PC-3 (cell line): Measurements from ENCODE around the gene CLASP2. TPM values are rescaled to one million over a fixed set of nuclear protein-coding genes. Genes with fewer than 3 reads are reported as not detected.
A peak's percentile ranks its signal among the peaks of the same experiment; 100 is the strongest.

Experiments
- ATAC-seq: fragments of 200-7000 bp; cut with Tn5 transposase; 2 replicates; pipeline ENCODE4 v1.9.1; 2020; ENCODE audit warnings: mild to moderate bottlenecking, moderate library complexity
- BruUV-seq: library from RNA; stranded (reverse); fragments of 400-500 nt; replicated peaks from 2 replicates; lab custom pipeline; 2021; lab: Mats Ljungman, UMichigan
- CTCF ChIA-PET: fragments of 300-600 bp; sonication (Branson Sonifier 250); formaldehyde crosslinking; loops from one replicate; lab custom pipeline; 2022; ENCODE audit warnings: antibody characterized with exemption; lab: Charles Lee
- POLR2A ChIA-PET: fragments of 300-600 bp; sonication (Branson Sonifier 250); formaldehyde crosslinking; loops from one replicate; lab custom pipeline; 2022; ENCODE audit warnings: antibody characterized with exemption; ENCODE audit not compliant: unreplicated experiment; lab: Charles Lee
- DNase-seq: peaks from one replicate; pipeline ENCODE4 v3.0.0-alpha.2; 2015
- H2AFZ ChIP-seq: fragments of 300-600 bp; sonication (generic); 2 replicates; pipeline ENCODE4 v1.6.0; 2016; ENCODE audit warnings: antibody characterized with exemption, low read length
- H3F3A ChIP-seq: fragments of 300-600 bp; sonication (generic); one replicate; pipeline ENCODE4 v1.6.0; 2017; ENCODE audit warnings: antibody characterized with exemption, low read length, control low read depth, mild to moderate bottlenecking; ENCODE audit not compliant: unreplicated experiment
- H3K27ac ChIP-seq: fragments of 300-600 bp; sonication (generic); 2 replicates; pipeline ENCODE4 v1.5.1; 2016; ENCODE audit warnings: mild to moderate bottlenecking, low read length
- H3K27me3 ChIP-seq: fragments of 300-600 bp; sonication (generic); 2 replicates; pipeline ENCODE4 v1.6.1; 2016; ENCODE audit warnings: low read length, mixed read lengths
- H3K36me3 ChIP-seq: fragments of 300-600 bp; sonication (generic); 2 replicates; pipeline ENCODE4 v1.6.1; 2016; ENCODE audit warnings: low read depth, mixed run types, low read length, mixed read lengths
- H3K4me1 ChIP-seq: fragments of 300-600 bp; sonication (generic); 2 replicates; pipeline ENCODE4 v1.5.1; 2016; ENCODE audit warnings: low read length; ENCODE audit not compliant: insufficient read depth
- H3K4me2 ChIP-seq: fragments of 300-600 bp; sonication (generic); 2 replicates; pipeline ENCODE4 v1.6.0; 2016; ENCODE audit warnings: low read length
- H3K4me3 ChIP-seq: fragments of 300-600 bp; sonication (generic); 2 replicates; pipeline ENCODE4 v1.5.1; 2016; ENCODE audit warnings: mild to moderate bottlenecking, low read length, mixed read lengths
- H3K79me2 ChIP-seq: fragments of 300-600 bp; sonication (generic); 2 replicates; pipeline ENCODE4 v1.6.1; 2017; ENCODE audit warnings: low read length, mixed read lengths
- H3K9ac ChIP-seq: fragments of 300-600 bp; sonication (generic); 2 replicates; pipeline ENCODE4 v1.6.0; 2016; ENCODE audit warnings: mild to moderate bottlenecking, low read length
- H3K9me2 ChIP-seq: fragments of 300-600 bp; sonication (generic); replicated peaks from 2 replicates; pipeline ENCODE4 v1.6.1; 2016; ENCODE audit warnings: mixed run types, low read length, mixed read lengths
- H3K9me3 ChIP-seq: fragments of 300-600 bp; sonication (generic); 2 replicates; pipeline ENCODE4 v1.6.1; 2016; ENCODE audit warnings: low read length, mixed read lengths
- H4K20me1 ChIP-seq: fragments of 300-600 bp; sonication (generic); 2 replicates; pipeline ENCODE4 v1.6.1; 2016; ENCODE audit warnings: low read length, mixed read lengths
- EZH2 ChIP-seq: fragments of 300-600 bp; sonication (generic); IDR thresholded peaks from one replicate; pipeline ENCODE4 v1.6.1; 2017; ENCODE audit warnings: antibody characterized with exemption, mild to moderate bottlenecking, low read length; ENCODE audit not compliant: unreplicated experiment
- EZH2phosphoT487 ChIP-seq: fragments of 300-600 bp; sonication (generic); IDR thresholded peaks from 2 replicates; pipeline ENCODE4 v1.6.1; 2018; ENCODE audit warnings: mild to moderate bottlenecking, antibody characterized with exemption, low read length, borderline replicate concordance
- intact Hi-C: fragments of 100-400 bp; cut with micrococcal nuclease; formaldehyde crosslinking; loops from 2 replicates; pipeline ENCODE4 v1.9.0; 2023
- total RNA-seq: library from RNA; depleted of rRNA; stranded (reverse); fragments of >200 nt; gene quantifications from 2 replicates; pipeline ENCODE4 v1.2.3, GENCODE V29; 2014
- TF ChIP-seq, protein P1 (sequence below): fragments of 300-600 bp; sonication (generic); conservative IDR thresholded peaks from 2 replicates; pipeline ENCODE4 v1.5.1; 2017; ENCODE audit warnings: antibody characterized with exemption, low read depth, mild to moderate bottlenecking, low read length

The CLASP2 gene
- total RNA-seq, 1 experiment from 2014 or later = 84.8 TPM

DNA sequence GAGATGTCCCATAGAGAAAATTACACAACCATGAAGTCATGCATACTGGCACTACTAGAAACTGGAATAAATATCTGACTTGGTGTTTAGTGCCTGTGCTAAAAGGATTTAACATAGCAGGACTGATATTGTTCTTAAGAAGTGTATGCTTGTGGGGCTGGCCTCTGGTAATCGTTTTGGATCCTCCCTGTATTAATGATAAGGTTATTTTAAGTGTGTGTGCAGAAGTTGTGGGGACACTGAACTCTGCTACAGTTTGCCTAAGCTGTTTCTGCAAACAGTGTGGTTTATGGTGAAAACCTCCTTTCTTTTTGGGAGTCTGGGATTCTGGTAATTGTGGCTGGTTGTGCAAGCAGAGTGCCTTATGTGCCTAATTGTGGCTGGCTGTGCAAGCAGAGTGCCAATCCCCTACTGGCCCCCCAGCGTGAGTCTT is 120.8 kb downstream of the CLASP2 start:
- H3K9ac ChIP-seq = no peak overlapping the region
- peak; percentile 14; the same call in 1 of the 2 replicates for ATAC-seq
- no peaks in the 10 kb centered on the region for H4K20me1 ChIP-seq
- H3K27ac ChIP-seq = no peak overlapping the region
- H2AFZ ChIP-seq = no peak overlapping the region
- H3K4me3 ChIP-seq = no peak overlapping the region
- no TSS peak for BruUV-seq
- POLR2A ChIA-PET = no interaction called here
- no peaks in the 10 kb centered on the region for H3K79me2 ChIP-seq
- DNase-seq = no peak
- no peaks in the 10 kb centered on the region for H3F3A ChIP-seq
- no peaks in the 10 kb centered on the region for H3K27me3 ChIP-seq
- CTCF ChIA-PET = no interaction called here
- intact Hi-C loops = no loop called here
- H3K36me3 ChIP-seq = no peaks in the 10 kb centered on the region; the same call in 1 of the 2 replicates
- no peaks in the 10 kb centered on the region for H3K9me2 ChIP-seq
- TF ChIP-seq EZH2phosphoT487 = no peak
- no peak for TF ChIP-seq EZH2
- TF ChIP-seq, protein P1, sequence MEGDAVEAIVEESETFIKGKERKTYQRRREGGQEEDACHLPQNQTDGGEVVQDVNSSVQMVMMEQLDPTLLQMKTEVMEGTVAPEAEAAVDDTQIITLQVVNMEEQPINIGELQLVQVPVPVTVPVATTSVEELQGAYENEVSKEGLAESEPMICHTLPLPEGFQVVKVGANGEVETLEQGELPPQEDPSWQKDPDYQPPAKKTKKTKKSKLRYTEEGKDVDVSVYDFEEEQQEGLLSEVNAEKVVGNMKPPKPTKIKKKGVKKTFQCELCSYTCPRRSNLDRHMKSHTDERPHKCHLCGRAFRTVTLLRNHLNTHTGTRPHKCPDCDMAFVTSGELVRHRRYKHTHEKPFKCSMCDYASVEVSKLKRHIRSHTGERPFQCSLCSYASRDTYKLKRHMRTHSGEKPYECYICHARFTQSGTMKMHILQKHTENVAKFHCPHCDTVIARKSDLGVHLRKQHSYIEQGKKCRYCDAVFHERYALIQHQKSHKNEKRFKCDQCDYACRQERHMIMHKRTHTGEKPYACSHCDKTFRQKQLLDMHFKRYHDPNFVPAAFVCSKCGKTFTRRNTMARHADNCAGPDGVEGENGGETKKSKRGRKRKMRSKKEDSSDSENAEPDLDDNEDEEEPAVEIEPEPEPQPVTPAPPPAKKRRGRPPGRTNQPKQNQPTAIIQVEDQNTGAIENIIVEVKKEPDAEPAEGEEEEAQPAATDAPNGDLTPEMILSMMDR = no peak
- H3K4me2 ChIP-seq = no peak overlapping the region
- no peaks in the 10 kb centered on the region for H3K4me1 ChIP-seq
- no peaks in the 10 kb centered on the region for H3K9me3 ChIP-seq

DNA sequence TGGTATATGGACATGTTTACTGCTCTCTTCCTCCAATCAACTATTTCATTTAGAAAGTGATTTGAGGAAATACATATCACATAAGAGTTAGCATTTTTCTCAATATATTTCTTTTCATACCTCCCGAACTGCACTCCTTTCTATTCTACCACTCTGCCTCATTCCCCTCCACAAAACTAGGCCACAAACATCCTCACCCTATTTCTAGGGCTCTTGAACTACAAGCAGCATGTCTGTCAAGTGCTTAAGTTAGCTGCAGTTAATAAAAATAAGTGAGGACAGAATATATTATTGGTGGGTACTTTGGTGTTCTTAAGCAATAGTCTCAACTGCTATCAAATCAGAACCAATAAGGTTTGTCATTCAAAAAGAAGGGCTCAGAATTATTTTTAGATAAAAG is 125.1 kb downstream of the CLASP2 start:
- peaks cover 4% of the 10 kb centered on the region for H3K36me3 ChIP-seq
- no peak for ATAC-seq
- TF ChIP-seq, protein P1 = no peak
- no peak for TF ChIP-seq EZH2
- no peaks in the 10 kb centered on the region for H3K79me2 ChIP-seq
- no peaks in the 10 kb centered on the region for H3K9me3 ChIP-seq
- ChIA-PET POLR2A (no interaction called here), CTCF (no interaction called here)
- no peaks in the 10 kb centered on the region for H3K27me3 ChIP-seq
- H3K27ac ChIP-seq = no peak overlapping the region
- no peak overlapping the region for H2AFZ ChIP-seq
- no peak overlapping the region for H3K4me3 ChIP-seq
- H3K9ac ChIP-seq = no peak overlapping the region
- intact Hi-C loops = no loop called here
- no peaks in the 10 kb centered on the region for H3K4me1 ChIP-seq
- no peaks in the 10 kb centered on the region for H3F3A ChIP-seq
- BruUV-seq = no TSS peak
- no peak for DNase-seq
- H3K4me2 ChIP-seq = no peak overlapping the region
- 0 out of 2 replicates have a peak, but pooled peaks cover 3% of the 10 kb centered on the region for H4K20me1 ChIP-seq
- no peaks in the 10 kb centered on the region for H3K9me2 ChIP-seq

DNA sequence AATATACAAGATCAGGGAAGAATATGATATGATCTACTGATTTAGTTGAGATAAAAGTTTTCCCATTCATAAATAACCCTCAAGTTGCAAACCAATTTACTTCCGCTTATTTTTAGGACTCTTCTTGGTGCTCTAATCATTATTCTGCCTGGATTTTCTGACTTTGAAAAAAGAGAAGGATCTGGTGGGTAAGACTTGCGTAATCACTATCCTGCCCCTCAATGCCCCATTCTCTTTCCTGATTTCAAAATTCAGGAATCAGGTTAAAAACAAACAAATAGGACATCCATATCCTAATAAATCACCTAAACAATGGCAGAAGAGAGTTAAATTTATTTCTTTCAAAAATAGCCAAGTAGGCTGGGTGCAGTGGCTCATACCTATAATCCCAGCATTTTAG is 127.5 kb downstream of the CLASP2 start:
- intact Hi-C loops = no loop called here
- no peaks in the 10 kb centered on the region for H3K4me1 ChIP-seq
- H3K79me2 ChIP-seq = no peaks in the 10 kb centered on the region
- no peak for DNase-seq
- H3K9me2 ChIP-seq = no peaks in the 10 kb centered on the region
- ATAC-seq = no peak
- ChIA-PET POLR2A (no interaction called here), CTCF (no interaction called here)
- no TSS peak for BruUV-seq
- H3K4me3 ChIP-seq = no peak overlapping the region
- no peaks in the 10 kb centered on the region for H3K9me3 ChIP-seq
- peaks cover 4% of the 10 kb centered on the region for H3K36me3 ChIP-seq
- H3K27me3 ChIP-seq = no peaks in the 10 kb centered on the region
- H2AFZ ChIP-seq = no peak overlapping the region
- H3K9ac ChIP-seq = no peak overlapping the region
- no peak overlapping the region for H3K4me2 ChIP-seq
- no peak overlapping the region for H3K27ac ChIP-seq
- 0 out of 2 replicates have a peak, but pooled peaks cover 3% of the 10 kb centered on the region for H4K20me1 ChIP-seq
- TF ChIP-seq, protein P1 = no peak
- no peak for TF ChIP-seq EZH2
- no peak for TF ChIP-seq EZH2phosphoT487
- no peaks in the 10 kb centered on the region for H3F3A ChIP-seq
